GM19193 (cell line): Measurements from ENCODE around the gene ANKRD11.

Experiments used
- POLR2A ChIP-seq: IDR thresholded peaks from 4 replicates; pipeline ENCODE4 v1.6.1; 2011; ENCODE audit not compliant: insufficient read depth, insufficient read length; ENCODE audit errors: extremely low read depth

ANKRD11 gene

DNA sequence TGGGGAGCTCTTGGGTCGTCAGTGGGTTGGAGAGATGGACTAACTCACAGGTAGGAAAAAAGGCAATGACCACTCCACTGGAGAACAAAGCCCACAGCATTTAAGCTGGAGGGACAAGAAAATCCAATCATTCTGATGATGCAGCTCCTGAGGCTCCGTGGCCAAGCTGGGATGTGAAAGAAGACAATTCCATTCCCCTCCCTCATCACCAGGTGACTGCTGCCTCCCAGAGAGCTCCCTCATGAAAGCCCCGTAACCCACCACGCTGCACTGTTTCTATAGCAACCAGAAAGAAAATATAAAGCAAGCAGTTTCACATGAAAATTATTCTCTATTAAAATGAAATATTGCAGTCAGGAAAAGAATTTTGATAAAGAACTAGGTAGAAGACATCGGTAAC lies 15.2 kb downstream of the ANKRD11 start:
- TF ChIP-seq POLR2A, result no peak

DNA sequence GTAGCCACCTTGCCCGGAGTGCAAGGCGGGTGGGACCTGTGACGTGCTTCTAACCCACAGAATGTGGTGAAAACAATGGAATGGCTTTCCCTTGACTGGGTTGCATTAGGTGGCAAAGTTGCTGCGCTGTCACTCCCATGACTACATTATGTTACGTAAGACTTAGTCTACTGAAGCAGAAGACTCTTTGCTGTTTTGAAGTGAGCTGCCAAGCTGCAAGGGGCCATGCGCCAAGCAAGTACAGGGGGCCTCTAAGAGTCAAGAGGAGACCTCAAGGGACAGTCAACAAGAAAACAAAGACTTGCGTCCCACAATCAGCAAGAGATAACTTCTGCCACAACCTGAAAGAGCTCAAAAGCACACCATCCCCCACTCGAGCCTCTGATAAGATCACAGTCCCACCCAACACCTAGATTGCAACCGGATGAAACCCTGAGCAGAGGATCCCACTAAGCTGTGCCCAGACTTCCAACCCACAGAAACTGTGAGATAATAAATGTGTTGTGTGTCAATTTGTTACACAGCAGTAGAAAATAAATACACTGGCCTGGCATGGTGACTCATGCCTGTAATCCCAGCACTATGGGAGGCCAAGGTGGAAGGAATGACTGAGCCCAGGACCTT lies 16.5 kb downstream of the ANKRD11 start:
- no peak for TF ChIP-seq POLR2A

DNA sequence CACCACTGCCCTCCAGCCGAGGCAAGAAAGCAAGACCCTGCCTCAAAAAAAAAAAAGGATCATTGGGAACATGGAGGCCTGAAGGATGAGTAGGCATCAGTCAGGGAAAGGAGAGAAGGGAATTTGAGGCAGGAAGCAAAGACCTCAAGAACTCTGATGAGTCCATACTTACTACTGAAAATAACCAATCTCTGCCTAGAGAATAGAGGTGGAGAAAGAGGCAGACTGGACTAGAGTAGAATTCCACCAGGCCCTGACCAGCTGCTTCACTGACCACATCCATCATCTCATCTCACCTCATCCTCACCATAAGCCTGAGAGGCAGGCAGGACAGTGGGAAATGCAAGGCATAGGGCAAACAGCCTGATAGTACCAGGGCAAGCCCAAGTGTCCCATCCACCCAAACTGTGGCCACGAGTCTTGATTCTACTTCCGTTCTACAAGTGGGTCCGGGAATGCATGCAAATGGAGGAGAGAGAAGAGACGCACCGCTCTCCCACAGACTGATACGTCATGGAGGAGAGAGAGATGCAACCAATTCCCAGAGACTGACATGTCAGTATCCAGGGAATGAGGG lies 17.1 kb downstream of the ANKRD11 start:
- no peak for TF ChIP-seq POLR2A

DNA sequence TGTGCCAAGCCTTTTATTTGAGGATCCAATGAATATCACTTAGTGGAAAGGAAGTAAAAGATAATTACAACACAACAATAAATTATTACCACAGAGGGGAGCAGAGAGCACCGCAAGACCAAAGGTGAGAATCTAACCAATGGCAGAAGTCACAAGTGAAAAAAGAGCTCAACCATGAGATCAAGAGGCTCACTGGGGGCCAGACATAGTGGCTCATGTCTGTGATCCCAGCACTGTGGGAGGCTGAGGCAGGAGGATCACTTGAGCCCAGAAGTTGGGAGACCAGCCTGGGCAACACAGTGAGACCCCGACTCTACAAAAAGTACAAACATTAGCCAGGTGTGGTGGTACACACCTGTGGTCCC lies 17.7 kb downstream of the ANKRD11 start:
- no peak for TF ChIP-seq POLR2A

DNA sequence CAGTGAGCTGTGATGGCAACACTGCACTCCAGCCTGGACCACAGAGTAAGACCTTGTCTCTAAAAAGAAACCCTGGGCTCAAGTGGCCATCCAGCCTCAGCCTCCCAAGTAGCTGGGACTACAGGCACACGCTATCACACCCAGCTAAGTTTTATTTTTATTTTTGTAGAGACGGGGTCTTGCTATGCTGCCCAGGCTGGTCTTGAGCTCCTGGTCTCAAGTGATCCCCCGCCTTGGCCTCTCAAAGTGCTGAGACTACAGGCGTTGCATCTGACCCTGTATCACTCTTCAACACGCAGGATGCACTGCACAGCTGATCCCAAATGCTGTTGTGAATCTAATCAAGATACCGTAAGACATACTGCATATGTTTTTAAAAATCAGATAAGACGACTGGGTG lies 23.0 kb downstream of the ANKRD11 start:
- no peak for TF ChIP-seq POLR2A

DNA sequence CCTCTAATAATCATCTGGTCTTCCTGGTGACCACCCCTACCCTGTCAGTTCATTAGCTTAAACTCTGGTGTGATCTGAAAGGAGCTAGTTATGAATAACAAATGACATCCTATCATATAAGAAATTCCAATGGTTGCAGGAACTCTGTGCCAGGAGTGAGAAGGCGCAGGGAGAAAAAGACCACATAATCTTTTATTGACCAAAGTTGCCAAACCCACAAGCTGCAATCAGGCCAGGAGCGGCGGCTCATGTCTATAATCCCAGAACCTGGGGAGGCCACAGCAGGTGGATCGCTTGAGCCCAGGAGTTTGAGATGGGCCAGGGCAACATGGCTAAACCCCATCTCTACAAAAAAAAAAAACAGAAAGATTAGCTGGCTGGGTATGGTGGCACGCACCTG lies 23.4 kb downstream of the ANKRD11 start:
- TF ChIP-seq POLR2A, result no peak

DNA sequence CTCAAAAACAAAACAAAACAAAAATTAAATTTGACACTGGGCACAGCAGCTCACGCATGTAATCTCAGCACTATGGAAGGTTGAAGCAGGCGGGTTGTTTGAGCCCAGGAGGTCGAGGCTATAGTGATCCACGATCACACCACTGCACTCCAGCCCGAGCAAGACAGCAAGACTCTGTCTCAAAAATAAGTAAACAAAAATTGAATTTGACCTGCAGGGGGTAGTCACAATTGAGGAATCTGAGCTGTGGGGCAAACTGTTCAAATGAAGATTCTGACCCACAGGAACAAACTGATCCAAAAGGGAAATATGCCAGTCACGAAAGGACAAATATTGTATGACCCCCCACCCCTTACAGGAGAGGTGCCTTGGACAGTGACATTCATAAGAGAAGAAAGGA lies 29.8 kb downstream of the ANKRD11 start:
- no peak for TF ChIP-seq POLR2A

DNA sequence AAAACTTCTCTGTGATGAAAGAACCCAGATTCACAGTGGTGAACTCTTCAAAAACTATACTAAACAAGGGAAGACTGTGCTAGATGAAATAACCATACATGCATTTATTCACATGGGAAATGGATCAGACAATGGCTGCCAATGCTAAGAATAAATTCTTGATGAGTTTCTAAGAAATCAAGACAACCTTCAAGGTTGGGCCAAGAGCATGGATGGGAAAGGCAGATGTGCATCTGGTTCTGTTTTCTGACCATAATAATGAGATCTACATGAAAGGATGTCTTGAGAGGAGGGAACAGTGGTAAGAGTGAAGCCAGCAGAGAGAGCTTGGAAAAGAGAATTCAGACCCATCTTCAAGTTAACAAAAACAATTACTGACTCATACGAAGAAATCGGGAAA lies 31.4 kb downstream of the ANKRD11 start:
- TF ChIP-seq POLR2A, result no peak

DNA sequence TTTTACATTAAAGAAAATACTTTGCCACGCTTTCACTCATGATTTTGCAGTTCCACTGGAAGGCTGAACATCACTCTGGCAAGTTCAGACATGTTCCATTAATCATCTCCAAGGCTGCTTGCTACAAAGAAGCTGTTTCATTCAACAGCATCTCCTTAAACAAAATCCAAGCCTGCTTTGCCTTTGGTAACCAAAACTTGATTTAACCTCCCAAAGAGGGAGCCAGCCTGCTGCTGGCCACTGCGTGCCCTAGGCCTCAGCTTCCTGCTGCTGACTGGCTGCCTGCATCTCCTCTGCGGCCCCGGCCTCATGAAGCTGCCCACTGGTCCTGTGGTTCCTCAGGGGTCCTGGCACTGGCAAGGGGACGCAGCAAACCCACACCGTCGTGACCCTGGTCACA lies 31.8 kb downstream of the ANKRD11 start:
- no peak for TF ChIP-seq POLR2A

DNA sequence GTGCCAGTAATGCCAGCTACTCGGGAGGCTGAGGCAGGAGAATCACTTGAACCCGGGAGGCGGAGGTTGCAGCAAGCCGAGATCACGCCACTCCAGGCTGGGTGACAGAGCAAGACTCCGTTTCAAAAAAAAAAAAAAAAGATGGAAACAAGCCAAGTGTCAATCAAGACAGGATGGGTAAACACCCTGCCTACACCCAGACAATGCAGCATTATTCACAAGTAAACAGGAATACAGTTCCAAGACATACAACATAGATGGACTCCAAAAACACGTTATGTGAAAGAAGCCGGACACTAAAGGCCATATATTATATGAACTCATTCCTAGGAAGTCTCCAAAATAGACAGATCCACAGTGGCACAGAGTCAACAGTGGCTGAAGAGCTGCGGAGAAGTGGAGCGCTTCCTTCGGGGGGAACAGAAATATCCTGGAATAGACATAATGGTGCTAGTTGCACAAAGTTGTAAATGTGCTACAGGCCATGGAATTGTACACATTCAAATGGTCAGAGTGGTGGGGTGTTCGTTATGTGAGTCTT lies 33.9 kb downstream of the ANKRD11 start:
- TF ChIP-seq POLR2A, result no peak

DNA sequence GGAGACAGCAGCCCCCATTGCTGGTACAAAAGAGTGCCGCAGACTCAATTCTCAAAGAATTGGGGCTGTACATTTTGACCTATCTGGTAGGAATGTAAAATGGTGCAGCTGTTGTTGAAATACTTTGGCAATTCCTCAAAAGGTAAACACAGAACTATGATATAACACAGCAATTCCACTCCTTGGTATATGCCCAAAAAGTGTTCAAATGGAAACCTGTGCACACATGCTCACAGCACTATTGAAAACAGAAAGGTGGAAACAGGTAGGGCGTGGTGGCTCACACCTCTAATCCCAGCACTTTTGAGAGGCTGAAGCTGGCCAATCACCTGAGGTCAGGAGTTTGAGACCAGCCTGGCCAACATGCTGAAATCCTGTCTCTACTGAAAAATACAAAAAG lies 34.7 kb downstream of the ANKRD11 start:
- TF ChIP-seq POLR2A, result no peak

DNA sequence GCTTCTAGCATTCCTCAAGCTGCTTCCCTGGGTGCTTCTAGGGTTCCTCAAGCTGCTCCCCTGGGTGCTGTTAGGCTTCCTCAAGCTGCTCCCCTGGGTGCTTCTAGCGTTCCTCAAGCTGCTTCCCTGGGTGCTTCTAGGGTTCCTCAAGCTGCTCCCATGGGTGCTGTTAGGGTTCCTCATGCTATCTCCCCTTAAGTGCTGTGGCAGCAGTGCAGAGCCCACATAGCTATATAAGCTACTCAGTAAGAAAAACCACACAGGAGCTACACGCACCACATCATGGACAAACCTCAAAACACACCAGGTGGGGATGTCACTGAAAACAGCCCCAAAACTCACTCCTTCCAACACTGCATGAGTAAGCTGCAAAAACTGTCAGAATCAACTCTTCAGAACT lies 35.2 kb downstream of the ANKRD11 start:
- no peak for TF ChIP-seq POLR2A

DNA sequence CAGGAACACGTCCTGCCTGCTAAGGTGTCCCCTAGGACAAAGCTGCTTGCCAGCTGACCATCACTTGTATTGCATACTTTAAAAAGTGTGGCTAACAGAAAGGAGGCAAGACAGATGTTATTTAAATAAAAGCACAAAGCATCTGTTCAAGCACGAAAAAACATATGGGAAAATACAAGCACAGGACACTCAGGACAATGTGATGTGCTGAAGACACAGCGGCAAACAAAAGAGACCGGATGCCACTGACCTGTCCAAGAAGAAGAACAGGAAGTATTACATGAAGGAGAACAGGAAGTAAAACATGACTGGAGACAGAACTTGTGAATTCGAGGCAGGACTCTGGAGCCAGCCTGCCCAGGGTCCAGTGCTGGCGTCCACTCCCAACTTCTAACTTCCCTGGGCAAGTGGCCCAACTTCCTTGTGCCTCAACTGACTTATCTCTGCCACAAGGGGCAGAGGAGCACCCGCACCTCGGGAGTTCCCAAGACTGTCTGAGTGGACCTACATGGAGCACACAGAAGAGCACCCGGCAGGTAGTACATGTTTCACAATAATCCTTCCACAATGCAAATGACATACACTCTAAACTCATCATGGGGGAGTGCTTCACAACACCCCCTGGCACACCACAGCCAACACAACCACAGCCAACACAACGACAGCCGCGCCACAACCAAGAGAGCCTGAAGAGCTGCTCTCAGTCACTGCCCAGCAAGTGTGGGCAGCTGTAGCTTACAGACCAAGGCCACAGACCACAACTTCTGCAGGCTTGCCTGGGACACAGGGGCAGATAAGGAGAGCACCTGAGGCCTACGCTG lies 36.6 kb downstream of the ANKRD11 start:
- TF ChIP-seq POLR2A, result peak; percentile 22

DNA sequence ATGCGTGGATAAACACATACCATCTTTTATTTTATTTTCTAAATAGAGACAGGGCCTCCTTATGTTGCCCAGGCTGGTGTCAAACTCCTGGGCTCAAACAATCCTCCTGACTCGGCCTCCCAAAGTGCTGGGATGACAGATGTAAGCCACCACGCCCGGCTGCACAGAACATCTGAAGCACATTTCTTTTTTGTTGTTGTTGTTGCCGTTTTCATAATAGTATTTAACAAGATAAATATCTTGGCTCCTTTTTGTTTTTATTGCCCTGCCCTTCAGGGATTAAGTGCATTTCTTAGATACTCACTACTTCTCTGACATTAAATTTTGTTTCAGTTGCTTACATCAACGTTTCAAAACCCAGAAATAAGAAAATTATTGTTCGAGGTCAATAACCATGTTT lies 37.4 kb downstream of the ANKRD11 start:
- no peak for TF ChIP-seq POLR2A

DNA sequence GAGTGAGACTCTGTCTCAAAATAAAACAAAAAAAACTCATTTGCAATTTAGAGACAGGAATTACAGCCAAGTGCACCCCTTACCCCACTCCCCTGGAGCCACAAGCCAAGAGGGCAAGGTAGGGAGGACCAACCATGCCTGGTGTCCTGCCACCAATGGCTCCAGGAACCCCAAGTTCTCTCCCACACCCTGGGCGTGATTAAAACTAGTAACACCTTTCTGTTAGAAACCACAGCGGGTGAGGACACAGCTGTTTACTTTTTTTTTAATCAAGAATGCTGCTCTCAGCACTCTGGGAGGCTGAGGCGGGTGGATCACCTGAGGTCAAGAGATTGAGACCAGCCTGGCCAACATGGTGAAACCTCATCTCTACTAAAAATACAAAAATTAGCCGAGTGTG lies 38.1 kb downstream of the ANKRD11 start:
- no peak for TF ChIP-seq POLR2A

DNA sequence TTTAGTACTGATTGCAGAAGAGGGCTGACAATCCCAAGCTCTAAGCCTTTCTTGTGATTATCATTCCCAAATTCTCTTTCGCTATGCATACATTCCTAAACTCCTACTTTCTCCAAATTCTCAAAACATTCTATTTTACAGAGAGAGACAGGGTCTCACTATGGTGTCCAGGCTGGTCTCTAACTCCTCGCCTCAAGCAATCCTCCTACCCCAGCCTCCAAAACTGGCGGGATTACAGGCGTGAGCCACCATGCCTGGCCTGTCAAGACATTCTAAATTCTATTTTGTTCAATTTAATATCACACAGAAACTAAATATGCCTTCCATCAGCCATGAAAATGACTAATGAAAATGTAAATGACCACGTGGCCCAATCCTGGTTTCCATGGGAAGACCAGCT lies 39.8 kb downstream of the ANKRD11 start:
- TF ChIP-seq POLR2A, result no peak

DNA sequence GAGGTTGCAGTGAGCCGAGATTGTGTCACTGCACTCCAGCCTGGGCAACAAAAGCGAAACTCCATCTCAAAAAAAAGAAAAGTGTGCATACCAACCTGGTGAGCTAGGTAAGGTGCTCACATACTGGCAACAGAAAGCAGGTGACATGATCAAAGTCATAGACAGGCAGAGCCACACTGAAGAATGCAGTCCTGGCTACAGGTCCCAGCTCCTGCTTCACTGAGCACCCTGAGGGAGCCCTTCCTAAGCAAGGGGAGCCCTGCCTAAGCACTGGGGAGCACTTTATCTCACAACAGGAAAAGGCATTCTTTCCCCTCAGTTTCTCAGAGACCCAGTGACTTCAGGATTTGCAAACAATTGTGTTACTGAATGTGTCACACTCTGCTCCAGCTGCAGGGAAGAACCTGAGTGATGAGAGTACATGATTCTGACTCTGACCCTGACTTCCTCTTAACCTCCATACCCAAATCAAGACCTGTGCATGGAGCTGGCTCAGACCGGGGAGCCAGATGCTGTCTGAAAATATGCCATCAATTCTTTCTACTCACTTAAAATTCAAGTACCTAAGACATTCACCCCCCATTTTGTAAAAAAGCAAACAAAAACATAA lies 40.5 kb downstream of the ANKRD11 start:
- no peak for TF ChIP-seq POLR2A

DNA sequence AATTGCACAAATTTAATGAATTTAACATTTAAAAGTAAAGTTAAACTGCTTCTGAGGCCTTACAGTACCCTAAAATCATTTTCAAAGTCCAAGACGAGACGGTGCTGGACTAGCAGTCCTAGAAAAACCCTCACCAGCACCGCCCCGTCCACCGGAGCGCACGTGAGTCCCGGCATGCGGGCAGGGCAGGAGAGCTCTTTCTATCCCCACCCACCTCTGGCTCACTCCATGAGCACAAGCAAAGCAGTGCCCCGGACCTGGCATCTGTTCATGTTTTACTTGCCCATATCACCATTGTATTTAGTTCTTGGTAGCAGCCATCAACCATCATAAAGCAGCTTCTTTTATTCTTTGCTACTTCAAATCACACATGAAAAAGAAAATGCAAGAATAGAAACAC lies 41.7 kb downstream of the ANKRD11 start:
- TF ChIP-seq POLR2A, result no peak
